Measurements from ENCODE around the gene VIL1. TPM values are rescaled to one million over a fixed set of nuclear protein-coding genes. Genes with fewer than 3 reads are reported as not detected.
A peak's percentile ranks its signal among the peaks of the same experiment; 100 is the strongest.

VIL1 gene
- total and polyA plus RNA-seq, 9 of the 15 experiments (the other 6 are each of a cell fraction or from before 2014, with no cell fraction given), result 0.51 to 2.7 (median 1.2) TPM

DNA sequence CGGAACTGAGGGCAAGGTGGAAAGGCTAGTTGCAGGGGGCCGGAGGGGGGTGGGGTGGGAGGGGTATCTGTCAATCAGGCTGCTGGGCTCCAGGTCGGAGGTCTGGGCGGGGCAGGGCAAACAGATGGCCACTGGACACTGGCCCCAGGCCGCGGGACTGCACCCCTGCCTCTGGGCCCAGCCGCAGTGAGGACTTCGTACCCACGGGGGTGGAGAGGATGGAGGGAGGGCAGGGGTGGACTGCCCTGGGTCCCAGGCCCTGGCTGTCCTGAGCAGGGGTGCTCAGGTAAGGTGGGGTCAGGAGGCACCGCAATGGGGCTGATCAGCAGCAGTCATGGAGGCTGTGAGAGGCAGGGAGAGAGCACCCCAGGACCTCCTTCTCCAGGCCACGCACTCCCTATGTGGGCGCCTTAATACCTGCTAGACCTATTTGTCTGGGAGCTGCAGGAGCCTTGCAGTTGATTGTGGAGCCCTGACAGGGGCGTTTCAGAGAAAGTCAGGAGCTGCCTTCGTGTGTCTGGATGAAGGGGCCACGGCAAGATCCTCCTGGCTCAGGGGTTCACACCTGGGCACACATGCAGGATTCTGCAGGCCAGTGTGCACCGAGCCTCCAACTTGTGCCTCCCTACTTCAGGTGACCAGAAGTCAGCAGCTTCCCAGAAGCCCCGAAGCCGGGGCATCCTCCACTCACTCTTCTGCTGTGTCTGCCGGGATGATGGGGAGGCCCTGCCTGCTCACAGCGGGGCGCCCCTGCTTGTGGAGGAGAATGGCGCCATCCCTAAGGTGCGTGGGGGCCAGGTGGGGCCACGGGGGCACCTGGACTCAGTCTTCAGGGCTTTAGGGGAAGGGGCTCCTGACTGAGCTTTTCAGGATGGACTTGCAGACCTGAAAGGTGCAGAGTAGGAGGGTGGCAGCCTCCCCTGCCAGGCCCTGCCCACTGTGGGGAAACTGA is 17.7 kb upstream of the VIL1 start:
- BruUV-seq (replicated peaks), result no TSS peak
- Histone ChIP-seq H3K36me3 (ENCODE audit: control insufficient read depth, insufficient read depth, low read length) (peaks cover 46% of the 10 kb centered on the region; the same call in 2 of the 3 replicates), H3K9me3 (replicated peaks; ENCODE audit: control insufficient read depth, insufficient read depth, low read depth, low read length) (no peaks in the 10 kb centered on the region), H3K4me3 (peak overlapping the region; percentile 57), H3K9ac (ENCODE audit: insufficient read depth in 1 of 2, low read depth in 2 of 2, low read length in 2 of 2) (peak overlapping the region; percentile 83 to 94), H3K4me1 (replicated peaks in 1 of 2; ENCODE audit: control insufficient read depth in 2 of 2, insufficient read depth in 2 of 2, low read length in 2 of 2) (peaks cover 21 to 83% of the 10 kb centered on the region in 2 experiments; a peak in 4 of 5 replicates), H2AFZ (ENCODE audit: low read depth, low read length) (no peak overlapping the region), H3K4me2 (ENCODE audit: insufficient read depth, low read length) (peak overlapping the region; percentile 69), H4K20me1 (replicated peaks; ENCODE audit: control insufficient read depth, insufficient read depth, low read length) (no peaks in the 10 kb centered on the region), H3K9me1 (ENCODE audit: control insufficient read depth, insufficient read depth, low read length) (no peaks in the 10 kb centered on the region), H3K27ac (ENCODE audit: extremely low read depth, low read depth, low read length) (peak overlapping the region; percentile 90; the same call in 2 of the 3 replicates), H3K27me3 (ENCODE audit: control insufficient read depth in 2 of 2, insufficient read depth in 2 of 2, low read length in 2 of 2) (no peaks in the 10 kb centered on the region), H3K79me2 (ENCODE audit: control insufficient read depth, insufficient read depth, low read length) (peaks cover 59% of the 10 kb centered on the region)
- 39% methylated on average over 14 of the region's 24 CpGs for WGBS (ENCODE audit: insufficient coverage, low coverage, missing lambda C conversion rate)
- TF ChIP-seq KDM5B (IDR thresholded peaks at IDR 0.05; ENCODE audit: insufficient replicate concordance, low read depth, low read length), result peak; percentile 29
- TF ChIP-seq RBFOX2 (IDR thresholded peaks at IDR 0.05; ENCODE audit: low read depth, low read length), result peak; percentile 34; the same call in 1 of the 2 replicates
- TF ChIP-seq RBBP5 (IDR thresholded peaks at IDR 0.05; ENCODE audit: borderline replicate concordance, insufficient read depth, low read length, poor library complexity, severe bottlenecking), result peak; percentile 6
- TF ChIP-seq POLR2G (IDR thresholded peaks at IDR 0.05; ENCODE audit: low read depth, low read length), result peak; percentile 48
- no peak for TF ChIP-seq SIN3B (IDR thresholded peaks at IDR 0.05; ENCODE audit: low read depth)
- ChIA-PET POLR2A (interaction anchor here (0.6 to 0.9 kb wide), 5 partner anchors 33 to 307 kb away, joined by 3 to 4 read pairs (median 3); no protein-coding TSS in a partner anchor), CTCF (ENCODE audit: low intra/inter-chr PET ratio) (interaction anchor here (1.5 kb wide), 1 partner anchor 100 kb away, joined by 7 read pairs; no protein-coding TSS in a partner anchor)
- in situ Hi-C loops (cut with MboI), result no loop called here
- DNase-seq (ENCODE audit: extremely low read depth in 1 of 4, low spot score in 3 of 4) (peak; percentile 42 to 61 (median 52)), FAIRE-seq (no peak), ATAC-seq (0 out of 3 replicates have a peak, but pooled peaks have one; percentile 0)
- intact Hi-C loops (cut with micrococcal nuclease), result loop anchor here (10.0 kb wide), 1 partner anchor 244 kb away; no protein-coding TSS in a partner anchor

Measured in K562 (cell line).